Activated T-helper 17 cell treated with anti-CD3 and anti-CD28 coated beads, Interleukin-2, amount 50 U/mL, for 72 hours (primary cell): Measurements from ENCODE around the gene ZNF160. TPM values are rescaled to one million over a fixed set of nuclear protein-coding genes. Genes with fewer than 3 reads are reported as not detected.
"Not testable (repeated sequence)": the region's sequence is repeated elsewhere in the genome, so short reads cannot be mapped to it uniquely, and the experiment has no call there.

ENCODE experiments used
- ATAC-seq: fragments of 150-1000 bp; cut with Tn5 transposase; replicated peaks from 2 replicates; pipeline ENCODE4 v1.10.0; 2021; ENCODE audit warnings: mild to moderate bottlenecking, moderate library complexity
- H3K27ac Mint-ChIP-seq: one replicate; pipeline ENCODE4 v1.8.0; 2022; ENCODE audit warnings: mixed read lengths
- H3K27me3 Mint-ChIP-seq: one replicate; pipeline ENCODE4 v1.8.0; 2022; ENCODE audit warnings: mixed read lengths
- H3K36me3 Mint-ChIP-seq: one replicate; pipeline ENCODE4 v1.8.0; 2022; ENCODE audit warnings: low read depth, mild to moderate bottlenecking, mixed read lengths
- H3K4me1 Mint-ChIP-seq: one replicate; pipeline ENCODE4 v1.8.0; 2022; ENCODE audit warnings: mixed read lengths
- H3K4me3 Mint-ChIP-seq: one replicate; pipeline ENCODE4 v1.8.0; 2022; ENCODE audit warnings: mild to moderate bottlenecking, mixed read lengths
- H3K9me3 Mint-ChIP-seq: one replicate; pipeline ENCODE4 v1.8.0; 2022; ENCODE audit warnings: mixed read lengths
- total RNA-seq, 2 donors: library from RNA; stranded (reverse); gene quantifications; one replicate each; pipeline ENCODE4 v1.2.3, GENCODE V29; 2022

ZNF160 gene
- 100 to 1,000 TPM in 1 of 2 donors, 10 to 100 TPM in 1; 24.0 to 102 TPM for total RNA-seq

DNA sequence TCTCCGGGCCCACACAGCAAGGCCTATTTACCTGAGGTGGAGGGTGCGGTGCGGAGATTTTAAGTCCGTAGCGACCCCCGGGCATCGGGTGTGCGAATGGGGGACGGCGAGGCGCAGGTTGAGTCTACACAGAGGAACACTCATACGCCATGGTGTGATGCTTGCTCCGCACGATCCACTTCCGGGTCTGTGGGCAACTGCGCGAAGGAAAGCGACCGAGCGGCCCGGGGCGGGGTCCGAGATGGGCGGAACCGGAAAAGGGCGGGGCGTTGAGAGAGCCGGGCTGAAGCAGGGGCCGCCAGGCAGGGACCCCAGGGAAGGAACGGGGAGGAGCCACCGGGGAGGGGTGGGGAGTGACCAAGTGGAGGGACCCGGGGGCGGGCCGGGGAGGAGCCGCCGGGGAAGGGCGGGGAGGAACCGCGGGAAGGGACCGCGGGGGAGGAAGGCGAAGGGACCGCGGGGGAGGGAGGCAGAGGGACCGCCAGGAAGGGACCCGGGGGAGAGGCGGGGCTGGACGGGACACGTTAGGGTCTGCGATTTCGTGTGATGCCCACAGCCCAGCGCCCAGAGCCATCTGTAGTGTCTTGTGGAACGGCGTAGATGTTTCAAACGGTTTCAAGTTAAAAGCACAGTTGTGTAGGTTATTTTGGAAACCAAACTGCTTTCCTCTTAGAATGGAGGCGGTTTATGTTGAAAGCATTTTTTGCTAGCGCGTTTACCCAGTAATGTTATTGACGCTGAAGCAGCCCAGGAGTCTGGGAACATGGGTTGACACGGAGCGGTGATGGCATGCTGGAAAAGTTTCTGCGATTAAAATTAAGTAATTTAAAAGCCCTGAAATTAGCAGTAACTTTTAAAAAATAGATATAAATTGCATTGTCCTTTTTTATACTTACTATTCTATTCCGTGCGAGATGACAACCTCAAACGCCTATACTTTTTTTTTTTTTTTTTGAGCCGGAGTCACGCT lies at the start of gene ZNF160:
Gene ZNF160 (minus strand): TSS at position 189 of the 970 bp plus-strand sequence. CDS start 17,146 bp downstream, outside the sequence.
- peak within 1 kb of the TSS; percentile 93 for H3K27ac Mint-ChIP-seq
- peak; percentile 95 for ATAC-seq
- H3K27me3 Mint-ChIP-seq = no peaks in the 10 kb centered on the region
- H3K36me3 Mint-ChIP-seq = peaks cover 42% of the 10 kb centered on the region
- H3K4me3 Mint-ChIP-seq = peak within 1 kb of the TSS; percentile 92
- H3K4me1 Mint-ChIP-seq = peaks cover 19% of the 10 kb centered on the region
- peaks cover 8% of the 10 kb centered on the region for H3K9me3 Mint-ChIP-seq

DNA sequence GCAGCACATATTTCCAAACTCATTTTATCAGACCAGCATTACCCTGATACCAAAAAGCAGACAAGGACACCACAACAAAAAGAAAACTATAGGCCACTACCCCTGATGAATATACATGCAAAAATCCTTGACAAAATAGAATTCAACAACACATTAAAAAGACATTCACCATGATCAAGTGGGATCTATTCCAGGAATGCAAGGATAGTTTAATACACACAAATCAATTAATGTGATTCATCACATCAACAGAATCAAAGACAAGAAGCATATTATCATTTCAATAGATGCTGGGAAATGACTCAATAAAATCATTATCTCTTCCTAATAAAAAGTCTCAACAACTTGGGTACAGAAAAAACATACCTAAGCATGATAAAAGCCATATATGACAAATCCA lies 44.4 kb upstream of the ZNF160 start:
- Mint-ChIP-seq H3K27ac (no peak overlapping the region), H3K9me3 (peaks cover 24% of the 10 kb centered on the region), H3K4me3 (no peak overlapping the region), H3K36me3 (peaks cover 91% of the 10 kb centered on the region), H3K4me1 (no peaks in the 10 kb centered on the region), H3K27me3 (no peaks in the 10 kb centered on the region)
- no peak for ATAC-seq

DNA sequence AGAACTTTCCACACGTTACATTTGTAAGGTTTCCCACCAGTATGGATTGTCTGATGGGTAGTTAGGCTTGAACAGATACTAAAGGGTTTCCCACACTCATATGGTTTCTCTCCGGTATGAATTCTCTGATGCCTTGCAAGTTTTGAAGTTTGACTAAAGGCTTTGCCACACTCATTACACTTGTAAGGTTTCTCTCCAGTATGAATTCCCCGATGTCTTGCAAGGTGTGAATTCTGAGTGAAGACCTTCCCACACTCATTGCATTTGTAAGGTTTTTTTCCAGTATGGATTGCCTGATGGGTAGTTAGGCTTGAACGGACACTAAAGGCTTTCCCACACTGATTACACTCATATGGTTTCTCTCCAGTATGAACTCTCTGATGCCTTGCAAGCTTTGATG lies 37.1 kb upstream of the ZNF160 start:
- peaks cover 32% of the 10 kb centered on the region for H3K36me3 Mint-ChIP-seq
- H3K4me1 Mint-ChIP-seq = no peaks in the 10 kb centered on the region
- no peak for ATAC-seq
- H3K4me3 Mint-ChIP-seq = no peak overlapping the region
- peaks cover 28% of the 10 kb centered on the region for H3K9me3 Mint-ChIP-seq
- H3K27me3 Mint-ChIP-seq = no peaks in the 10 kb centered on the region
- H3K27ac Mint-ChIP-seq = no peak overlapping the region

DNA sequence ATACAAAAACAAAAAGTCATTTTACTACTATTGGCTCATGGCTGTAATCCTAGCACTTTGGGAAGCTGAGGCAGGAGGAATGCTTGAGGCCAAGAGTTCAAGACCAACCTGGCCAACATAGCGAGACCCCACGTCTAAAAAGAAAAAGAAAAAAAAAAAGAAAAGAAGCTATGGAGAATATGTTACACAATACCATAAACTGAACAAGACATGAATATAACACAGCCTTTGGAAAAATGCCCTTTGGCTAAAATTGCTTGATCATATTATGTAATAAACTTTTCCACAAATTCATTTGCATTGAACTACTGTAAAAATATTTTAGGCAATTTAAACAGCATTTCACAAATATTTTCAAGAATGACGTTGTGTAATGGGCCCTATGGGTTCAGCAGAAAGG lies 33.2 kb upstream of the ZNF160 start:
- Mint-ChIP-seq H3K27ac (no peak overlapping the region), H3K9me3 (peaks cover 27% of the 10 kb centered on the region), H3K36me3 (peaks cover 8% of the 10 kb centered on the region), H3K4me1 (peaks cover 8% of the 10 kb centered on the region), H3K27me3 (peaks cover 10% of the 10 kb centered on the region), H3K4me3 (no peak overlapping the region)
- no peak for ATAC-seq

DNA sequence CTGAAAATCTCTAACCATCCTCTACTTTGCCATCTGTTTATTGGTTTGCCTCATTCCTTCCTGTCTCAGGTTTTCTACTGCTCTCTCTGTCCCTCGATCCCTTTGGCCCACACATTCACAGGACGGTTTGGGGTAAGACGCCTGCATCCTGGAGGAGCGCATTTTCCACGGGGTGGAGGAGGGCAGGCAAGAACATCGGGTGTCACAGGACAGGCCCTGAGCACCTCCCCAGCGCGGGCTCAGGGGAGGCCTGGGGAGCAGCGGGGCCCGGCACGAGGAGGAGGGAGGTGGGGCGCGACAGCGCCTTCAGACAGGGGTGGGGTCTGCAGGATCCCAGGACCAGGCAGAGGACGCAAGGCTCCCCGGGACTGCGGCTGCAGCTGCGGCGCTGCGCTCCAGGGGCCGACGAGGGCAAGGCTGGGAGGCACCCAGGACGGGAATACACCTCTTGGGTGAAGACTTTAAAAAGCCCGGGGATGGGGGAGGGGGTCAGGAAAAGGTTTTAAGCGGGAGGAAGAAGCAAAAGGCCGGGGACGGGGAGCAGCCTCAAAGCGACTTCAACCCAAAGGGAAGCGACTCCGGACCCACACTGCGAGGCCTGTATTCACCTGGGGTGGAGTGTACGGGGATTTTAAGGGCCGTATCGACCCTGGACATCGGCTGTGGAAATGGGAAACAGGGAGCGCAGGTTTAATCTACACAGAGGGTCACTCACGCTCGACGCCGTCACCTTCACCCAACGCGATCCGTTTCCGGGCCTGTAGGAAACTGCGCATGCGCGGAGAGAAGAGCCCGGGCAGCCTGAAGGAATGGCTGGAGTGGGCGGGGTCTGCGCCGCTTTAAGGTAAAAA lies 29.1 kb upstream of the ZNF160 start, which contains the start of gene ZNF415:
Gene ZNF415 (minus strand): TSS at position 770 of the 851 bp plus-strand sequence. CDS start 10,234 bp downstream, outside the sequence.
- Mint-ChIP-seq H3K27me3 (peaks cover 14% of the 10 kb centered on the region), H3K9me3 (peaks cover 23% of the 10 kb centered on the region), H3K36me3 (peaks cover 13% of the 10 kb centered on the region), H3K4me1 (peaks cover 11% of the 10 kb centered on the region), H3K4me3 (peak within 1 kb of the TSS; percentile 63), H3K27ac (no peak within 1 kb of the TSS)
- peak; percentile 81 for ATAC-seq

DNA sequence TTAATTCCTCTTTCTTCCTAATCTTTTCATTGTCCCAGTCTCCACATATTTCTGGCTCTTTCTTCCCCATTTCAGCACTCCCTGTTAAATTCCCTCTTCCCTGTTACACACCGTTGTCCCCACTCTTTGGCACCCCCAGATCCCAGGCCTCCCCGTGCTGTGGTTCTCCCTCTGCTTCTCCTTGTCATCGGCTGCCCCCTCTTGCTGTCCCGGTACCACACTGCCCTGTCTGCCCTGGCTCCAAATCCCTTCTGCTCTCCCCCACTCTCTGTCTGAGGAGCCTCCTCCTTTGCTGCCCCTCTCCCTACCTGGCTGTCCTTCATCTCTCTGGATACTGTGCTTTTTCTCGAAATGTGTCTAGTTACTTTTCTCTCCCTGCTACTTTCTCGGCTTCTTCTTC lies 28.5 kb upstream of the ZNF160 start:
- H3K27me3 Mint-ChIP-seq = peaks cover 14% of the 10 kb centered on the region
- no peak for ATAC-seq
- peaks cover 13% of the 10 kb centered on the region for H3K36me3 Mint-ChIP-seq
- H3K9me3 Mint-ChIP-seq = peaks cover 23% of the 10 kb centered on the region
- H3K4me1 Mint-ChIP-seq = peaks cover 11% of the 10 kb centered on the region
- H3K4me3 Mint-ChIP-seq = peak overlapping the region; percentile 63
- H3K27ac Mint-ChIP-seq = no peak overlapping the region

DNA sequence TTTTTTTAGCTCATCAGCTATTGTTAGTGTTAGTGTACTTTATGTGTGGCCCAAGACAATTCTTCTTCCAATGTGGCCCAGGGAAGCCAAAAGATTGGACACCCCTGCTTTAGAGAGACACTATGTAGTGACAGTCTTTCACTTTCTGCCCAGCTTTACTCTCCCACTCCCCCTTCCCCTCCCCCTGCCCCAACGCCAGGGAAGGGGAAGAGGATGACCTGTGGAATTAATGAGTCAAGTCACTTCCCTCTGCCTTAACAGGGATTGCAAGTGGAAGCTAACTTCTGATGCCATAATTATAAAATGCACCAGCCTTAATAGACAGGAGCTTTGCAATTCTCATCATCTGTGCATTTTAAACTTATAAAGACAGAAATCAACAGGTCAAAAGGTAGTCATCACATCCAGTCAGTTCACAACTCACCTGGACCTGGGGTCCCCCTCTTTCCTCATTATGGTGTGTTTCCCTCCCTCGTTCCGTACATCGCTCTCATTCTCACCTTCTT lies 27.9 kb upstream of the ZNF160 start:
- Mint-ChIP-seq H3K36me3 (peaks cover 13% of the 10 kb centered on the region), H3K27me3 (peaks cover 14% of the 10 kb centered on the region), H3K9me3 (peaks cover 23% of the 10 kb centered on the region), H3K4me3 (peak overlapping the region; percentile 63), H3K4me1 (peaks cover 11% of the 10 kb centered on the region), H3K27ac (no peak overlapping the region)
- no peak for ATAC-seq

DNA sequence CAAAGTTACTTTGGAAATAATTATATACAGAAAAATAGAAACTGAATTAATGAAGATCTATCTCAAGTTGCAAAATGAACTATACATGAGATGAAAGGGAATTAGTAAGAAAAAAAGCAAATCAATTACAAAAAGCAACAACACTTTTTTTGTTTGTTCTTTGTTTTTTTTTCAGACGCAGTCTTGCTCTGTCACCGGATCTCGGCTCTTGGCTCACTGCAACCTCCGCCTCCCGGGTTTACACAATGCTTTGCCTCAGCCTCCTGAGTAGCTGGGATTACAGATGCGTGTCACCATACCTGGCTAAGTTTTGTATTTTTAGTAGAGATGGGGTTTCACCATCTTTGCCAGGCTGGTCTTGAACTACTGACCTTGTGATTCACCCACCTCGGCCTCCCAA lies 27.3 kb upstream of the ZNF160 start:
- ATAC-seq = no peak
- H3K27ac Mint-ChIP-seq = no peak overlapping the region
- peaks cover 13% of the 10 kb centered on the region for H3K36me3 Mint-ChIP-seq
- H3K9me3 Mint-ChIP-seq = peaks cover 23% of the 10 kb centered on the region
- H3K27me3 Mint-ChIP-seq = peaks cover 14% of the 10 kb centered on the region
- H3K4me1 Mint-ChIP-seq = peaks cover 11% of the 10 kb centered on the region
- no peak overlapping the region for H3K4me3 Mint-ChIP-seq

DNA sequence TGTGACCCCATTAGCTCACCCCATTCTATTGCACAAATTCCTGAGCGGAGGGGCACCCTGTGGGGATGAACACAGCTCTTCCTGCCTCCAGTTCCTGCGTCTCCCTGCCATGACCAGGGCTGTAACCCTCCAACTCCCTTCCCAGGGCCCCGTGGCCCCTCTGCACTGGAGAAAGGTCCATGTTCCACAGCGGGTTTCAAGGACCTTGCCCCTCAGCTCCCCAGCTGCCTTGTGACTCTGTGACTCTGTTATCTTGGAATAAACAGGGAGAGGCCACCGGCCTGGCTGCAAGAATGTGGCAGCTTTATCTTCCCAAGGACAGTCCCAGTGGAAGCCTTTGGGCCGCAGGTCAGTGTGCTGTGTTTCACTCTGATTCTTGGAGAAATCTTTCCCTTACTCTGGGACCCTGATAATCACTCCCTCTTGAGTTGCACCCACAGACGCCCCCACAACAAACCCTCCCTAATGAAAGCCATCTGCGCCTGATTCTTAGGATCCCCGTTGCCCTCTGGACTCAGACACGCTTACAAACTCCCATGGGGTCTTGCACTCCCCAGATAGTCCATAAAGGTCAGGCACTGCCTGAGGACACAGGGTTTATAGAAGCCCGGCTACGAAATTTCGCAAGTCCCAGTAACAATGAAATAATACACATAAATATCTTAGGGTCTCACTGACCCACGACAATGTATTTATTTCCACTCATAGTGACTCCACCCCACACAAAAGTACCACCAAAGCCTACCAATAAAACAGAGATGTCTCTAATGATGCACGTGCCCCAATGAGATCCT lies 23.7 kb upstream of the ZNF160 start:
- H3K27ac Mint-ChIP-seq, ATAC-seq, H3K36me3 Mint-ChIP-seq, H3K27me3 Mint-ChIP-seq, H3K4me3 Mint-ChIP-seq, H3K4me1 Mint-ChIP-seq: not testable (repeated sequence)
- peaks cover 20% of the 10 kb centered on the region for H3K9me3 Mint-ChIP-seq

DNA sequence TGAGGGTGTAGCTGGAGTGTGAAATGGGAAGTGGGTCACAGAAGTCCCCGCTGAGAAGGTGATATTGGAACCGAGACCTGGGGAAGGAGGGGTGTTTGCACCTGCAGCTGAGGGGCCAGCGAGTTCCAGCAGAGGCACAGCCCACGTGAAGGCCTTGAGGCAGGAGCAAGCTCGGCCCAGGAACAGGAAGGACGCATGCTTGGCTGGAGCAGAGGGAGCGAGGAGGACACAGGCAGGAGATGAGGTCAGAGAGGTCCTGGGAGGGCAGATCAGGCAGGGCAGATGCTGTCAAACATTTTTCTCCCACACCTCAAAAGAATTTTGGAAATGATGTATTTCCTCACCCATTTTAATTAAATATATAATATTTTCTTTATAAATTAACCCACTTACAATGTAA lies 20.2 kb upstream of the ZNF160 start:
- no peak overlapping the region for H3K4me3 Mint-ChIP-seq
- H3K27me3 Mint-ChIP-seq = no peaks in the 10 kb centered on the region
- ATAC-seq = no peak
- peaks cover 13% of the 10 kb centered on the region for H3K9me3 Mint-ChIP-seq
- no peaks in the 10 kb centered on the region for H3K36me3 Mint-ChIP-seq
- no peak overlapping the region for H3K27ac Mint-ChIP-seq
- H3K4me1 Mint-ChIP-seq = no peaks in the 10 kb centered on the region

DNA sequence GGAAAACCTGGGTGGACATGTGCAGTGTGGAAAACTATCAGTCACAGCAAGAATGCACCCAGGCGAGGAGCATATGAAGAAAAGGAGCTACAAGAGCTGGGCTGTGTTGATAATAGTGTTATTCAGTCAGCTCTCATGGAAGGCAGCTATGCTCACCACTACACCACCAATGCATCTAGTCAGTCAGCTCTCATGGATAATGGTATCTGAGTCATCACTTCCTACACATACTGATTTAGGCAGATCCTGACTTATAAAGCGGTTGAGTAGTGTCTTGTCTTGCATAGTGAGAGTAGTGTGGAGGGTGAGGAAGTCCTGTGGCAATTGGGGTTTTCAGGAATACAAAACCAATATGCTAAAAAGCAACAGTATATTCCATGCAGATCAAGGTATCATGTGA lies 9.1 kb upstream of the ZNF160 start:
- no peak overlapping the region for H3K4me3 Mint-ChIP-seq
- no peaks in the 10 kb centered on the region for H3K4me1 Mint-ChIP-seq
- H3K27me3 Mint-ChIP-seq = no peaks in the 10 kb centered on the region
- no peak for ATAC-seq
- peaks cover 11% of the 10 kb centered on the region for H3K36me3 Mint-ChIP-seq
- no peak overlapping the region for H3K27ac Mint-ChIP-seq
- H3K9me3 Mint-ChIP-seq = peaks cover 39% of the 10 kb centered on the region

DNA sequence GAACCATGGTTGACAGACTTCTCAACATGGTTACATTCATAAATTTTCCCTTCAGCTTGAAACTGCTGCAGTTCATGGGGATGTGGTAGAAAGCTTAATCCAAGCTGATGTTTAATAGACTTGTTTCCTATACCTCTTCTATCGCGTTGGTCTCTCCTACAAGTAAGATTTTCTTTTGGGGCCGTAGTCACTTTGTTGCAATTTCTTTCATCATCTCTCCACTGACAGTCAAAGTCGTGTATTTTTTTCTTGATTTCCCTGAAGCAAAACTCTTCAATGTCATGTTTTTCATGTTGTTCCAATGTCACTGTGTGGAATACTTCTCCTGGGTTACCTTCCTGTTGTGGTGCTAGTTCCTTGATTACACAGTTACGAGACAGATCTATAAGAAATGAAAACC lies 6.3 kb upstream of the ZNF160 start:
- ATAC-seq = no peak
- Mint-ChIP-seq H3K36me3 (peaks cover 4% of the 10 kb centered on the region), H3K27ac (no peak overlapping the region), H3K9me3 (peaks cover 22% of the 10 kb centered on the region), H3K4me3 (no peak overlapping the region), H3K27me3 (no peaks in the 10 kb centered on the region), H3K4me1 (no peaks in the 10 kb centered on the region)

DNA sequence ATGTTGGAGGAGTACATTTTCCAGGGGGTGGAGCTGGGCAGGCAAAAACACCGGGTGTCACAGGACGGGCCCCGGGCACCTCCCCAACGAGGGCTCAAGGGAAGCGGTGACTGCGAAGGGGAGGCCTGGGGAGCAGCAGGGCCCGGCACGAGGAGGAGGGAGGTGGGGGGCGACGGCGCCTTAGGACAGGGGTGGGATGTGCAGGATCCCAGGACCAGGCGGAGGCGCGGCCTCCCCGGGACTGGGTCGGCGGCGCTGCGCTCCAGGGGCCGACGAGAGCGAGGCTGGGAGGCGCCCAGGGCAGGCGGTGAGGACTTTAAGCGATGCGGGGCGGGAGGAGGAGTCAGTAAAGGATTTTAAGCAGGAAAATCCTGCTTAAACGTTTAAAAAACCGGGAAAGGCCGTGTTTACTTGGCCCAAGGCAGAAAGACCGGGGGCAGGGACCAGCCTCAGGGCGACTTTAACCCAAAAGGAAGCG lies 427 bp downstream of the ZNF160 start:
- Mint-ChIP-seq H3K9me3 (peaks cover 9% of the 10 kb centered on the region), H3K27ac (peak overlapping the region; percentile 93), H3K4me1 (peaks cover 24% of the 10 kb centered on the region), H3K4me3 (peak overlapping the region; percentile 92), H3K36me3 (peaks cover 49% of the 10 kb centered on the region), H3K27me3 (no peaks in the 10 kb centered on the region)
- ATAC-seq = peak; percentile 28
